ENCODE results near the gene RBPJL.
"Not testable (repeated sequence)": the region's sequence is repeated elsewhere in the genome, so short reads cannot be mapped to it uniquely, and the experiment has no call there.

Gene RBPJL

DNA sequence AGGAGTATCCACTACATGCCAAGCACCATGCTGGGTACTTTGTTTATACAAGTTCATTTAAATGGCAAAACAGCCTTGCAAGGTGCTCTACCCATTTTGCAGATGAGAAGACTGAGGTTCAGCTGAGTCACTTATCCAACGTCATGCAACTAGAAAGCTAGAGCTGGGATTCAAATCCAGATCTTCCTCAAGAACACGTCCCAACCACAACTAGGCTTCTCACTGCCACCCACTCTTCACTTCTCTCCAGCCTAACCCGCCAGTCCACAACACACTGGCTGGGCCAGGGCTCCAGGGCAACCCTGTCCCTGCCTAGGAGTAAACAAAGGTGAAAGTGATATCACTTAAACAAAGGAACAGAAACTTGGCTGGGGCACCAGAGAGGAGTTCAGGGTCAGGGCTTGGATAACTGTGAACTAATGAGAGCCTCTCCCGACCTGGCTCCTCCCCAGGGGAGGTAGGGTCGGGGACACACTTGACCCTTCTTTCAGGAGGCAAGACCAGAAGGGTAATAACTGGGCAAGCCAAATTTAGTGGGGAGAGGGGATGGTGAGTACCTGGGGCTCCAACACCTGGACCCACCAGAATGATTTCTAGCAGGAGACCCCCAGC lies 33.7 kb downstream of the RBPJL start:
- in situ Hi-C loops (cut with MboI; ENCODE audit: low sequenced_read_pairs) = no loop called here

DNA sequence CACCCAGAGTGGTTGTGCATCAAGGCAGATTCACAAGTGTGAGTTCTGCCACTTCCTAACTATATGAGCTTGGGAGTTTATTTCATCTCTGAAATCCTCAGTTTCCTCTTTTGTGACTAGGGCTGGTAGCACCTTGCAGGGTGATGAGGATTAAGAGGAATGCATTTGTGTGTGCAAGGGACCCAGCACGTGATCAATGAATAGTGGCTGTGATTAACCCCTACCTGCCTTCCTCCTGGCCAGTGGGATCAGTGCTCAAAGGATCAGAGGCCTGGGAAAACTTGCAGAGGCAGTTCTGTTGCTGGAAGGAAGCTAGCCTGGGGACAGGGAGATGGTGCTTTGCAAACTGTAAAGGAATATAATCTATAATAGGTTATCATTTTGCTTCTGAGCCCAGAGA lies 34.3 kb downstream of the RBPJL start:
- in situ Hi-C loops (cut with MboI; ENCODE audit: low sequenced_read_pairs) = no loop called here

DNA sequence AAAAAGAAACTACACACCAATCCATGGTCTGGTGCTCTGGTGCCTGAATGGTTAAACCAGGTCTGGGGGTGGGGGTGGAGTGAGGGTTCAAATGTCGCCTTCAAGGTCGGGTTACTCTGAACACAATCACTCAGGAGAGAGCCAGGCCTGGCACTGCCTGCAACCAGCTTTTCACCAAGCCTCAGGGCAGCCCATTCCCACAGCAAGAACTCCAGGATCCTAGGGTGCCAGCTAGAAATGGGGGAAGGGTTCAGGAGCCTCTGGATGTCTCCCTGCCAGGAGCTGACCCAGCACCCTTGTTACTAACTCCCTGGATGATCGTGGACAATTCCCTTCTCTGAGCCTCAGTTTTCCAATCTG lies 34.9 kb downstream of the RBPJL start:
- in situ Hi-C loops (cut with MboI; ENCODE audit: low sequenced_read_pairs) = no loop called here

DNA sequence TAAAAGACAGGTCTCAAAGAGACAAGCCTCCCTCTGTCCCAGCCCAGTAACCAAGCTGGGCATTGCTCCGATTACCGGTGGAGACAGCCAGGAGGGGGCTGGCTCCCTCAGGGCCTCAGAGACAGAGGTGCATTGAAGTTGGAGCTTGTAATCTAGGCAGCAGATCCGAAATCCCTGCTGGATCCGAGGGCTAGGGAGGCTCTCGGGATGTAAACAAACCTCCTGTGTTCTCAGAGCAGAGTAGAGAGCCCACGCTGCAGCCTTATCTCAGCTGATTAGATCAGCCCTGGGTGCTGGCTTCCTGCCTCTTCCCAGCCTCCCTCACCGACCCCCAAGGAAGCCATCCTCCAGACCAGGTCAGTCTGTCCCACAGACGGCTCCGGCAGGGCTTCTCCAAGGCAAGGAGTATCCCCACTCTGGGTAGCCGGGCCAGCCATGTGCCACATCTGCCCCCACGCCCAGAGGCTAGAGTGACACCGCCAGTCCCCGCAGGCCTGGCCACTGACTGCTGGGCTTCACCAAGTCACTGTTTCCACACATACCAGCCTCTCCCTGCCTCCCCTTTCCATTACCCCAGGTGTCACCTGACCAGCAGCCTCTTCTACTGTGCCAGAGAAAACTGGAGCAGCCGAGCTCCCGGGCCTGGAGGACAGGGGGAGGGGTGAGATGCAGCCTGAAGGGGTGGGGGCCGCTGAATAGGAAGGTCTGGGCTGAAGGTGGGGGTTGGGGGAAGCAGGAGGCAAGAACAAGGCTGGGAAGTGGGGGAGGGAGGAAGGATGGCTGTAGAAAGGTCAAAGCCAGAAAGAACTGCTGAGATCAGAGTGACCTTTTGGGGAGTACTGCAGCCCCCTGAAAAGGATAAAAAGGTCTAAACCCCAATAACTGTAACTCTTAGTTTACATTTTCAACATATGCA lies 35.6 kb downstream of the RBPJL start:
- in situ Hi-C loops (cut with MboI; ENCODE audit: low sequenced_read_pairs) = no loop called here

DNA sequence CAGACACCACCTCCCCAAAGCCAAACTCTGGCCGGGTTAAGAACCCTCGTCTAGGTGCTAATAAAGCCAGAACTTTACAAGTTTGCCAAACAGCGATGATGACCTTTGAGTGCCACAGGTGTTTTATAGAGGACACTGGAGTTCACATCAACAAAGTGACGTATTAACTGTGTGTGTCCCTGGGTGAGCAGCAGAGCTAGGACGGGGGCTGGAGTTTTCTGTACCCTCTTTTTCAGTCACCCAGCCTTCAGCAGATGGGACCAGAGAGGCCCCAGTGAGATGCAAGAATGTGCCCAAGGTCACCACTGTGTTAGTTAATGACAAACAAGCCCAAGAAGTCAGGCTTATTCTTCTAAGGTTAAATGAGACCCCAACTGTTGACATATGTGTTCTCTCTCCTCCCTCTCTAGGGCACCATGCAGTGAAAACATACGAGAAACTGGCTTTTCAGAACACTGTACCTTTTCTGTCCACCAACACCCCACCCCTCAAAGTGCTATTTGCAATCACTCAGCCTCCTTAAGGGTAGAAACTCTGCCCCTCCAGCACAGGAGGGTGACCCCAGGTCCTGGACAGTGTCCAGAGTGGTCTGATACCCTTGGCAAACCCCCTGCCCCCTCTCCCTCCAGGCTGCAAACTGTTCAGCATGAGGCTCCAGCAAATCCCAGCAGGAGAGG lies 36.4 kb downstream of the RBPJL start:
- in situ Hi-C loops (cut with MboI; ENCODE audit: low sequenced_read_pairs) = no loop called here

DNA sequence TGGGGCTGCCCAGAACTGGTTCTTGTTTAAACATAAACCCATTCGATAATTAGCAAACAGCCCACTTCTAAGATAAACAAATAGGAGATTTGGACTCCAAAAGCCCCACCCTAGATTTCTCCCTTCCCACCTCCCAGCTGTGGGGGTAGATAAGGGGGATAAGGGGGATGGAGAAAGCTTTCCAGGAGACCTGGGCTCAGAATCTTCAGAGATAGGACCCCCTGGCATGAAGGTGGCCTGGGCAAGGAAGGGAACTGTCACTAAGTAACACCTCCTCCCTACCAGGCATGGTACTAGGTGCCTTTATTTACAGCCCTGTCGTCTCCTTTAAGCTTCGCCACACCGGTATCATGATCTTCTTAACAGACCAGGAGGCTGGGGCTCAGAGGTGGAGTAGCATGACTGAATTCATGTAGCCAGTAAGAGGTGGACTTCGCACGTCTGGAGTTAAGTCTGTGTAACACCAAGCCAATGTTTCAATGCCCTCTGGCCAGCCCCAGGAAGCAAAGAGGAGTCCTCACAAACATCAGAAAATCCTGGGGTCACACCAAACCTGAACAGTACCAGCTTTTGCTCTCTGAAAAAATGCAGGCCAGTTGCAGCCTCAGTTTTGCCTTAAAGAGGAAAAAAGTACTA lies 37.0 kb downstream of the RBPJL start:
- in situ Hi-C loops (cut with MboI; ENCODE audit: low sequenced_read_pairs) = no loop called here

DNA sequence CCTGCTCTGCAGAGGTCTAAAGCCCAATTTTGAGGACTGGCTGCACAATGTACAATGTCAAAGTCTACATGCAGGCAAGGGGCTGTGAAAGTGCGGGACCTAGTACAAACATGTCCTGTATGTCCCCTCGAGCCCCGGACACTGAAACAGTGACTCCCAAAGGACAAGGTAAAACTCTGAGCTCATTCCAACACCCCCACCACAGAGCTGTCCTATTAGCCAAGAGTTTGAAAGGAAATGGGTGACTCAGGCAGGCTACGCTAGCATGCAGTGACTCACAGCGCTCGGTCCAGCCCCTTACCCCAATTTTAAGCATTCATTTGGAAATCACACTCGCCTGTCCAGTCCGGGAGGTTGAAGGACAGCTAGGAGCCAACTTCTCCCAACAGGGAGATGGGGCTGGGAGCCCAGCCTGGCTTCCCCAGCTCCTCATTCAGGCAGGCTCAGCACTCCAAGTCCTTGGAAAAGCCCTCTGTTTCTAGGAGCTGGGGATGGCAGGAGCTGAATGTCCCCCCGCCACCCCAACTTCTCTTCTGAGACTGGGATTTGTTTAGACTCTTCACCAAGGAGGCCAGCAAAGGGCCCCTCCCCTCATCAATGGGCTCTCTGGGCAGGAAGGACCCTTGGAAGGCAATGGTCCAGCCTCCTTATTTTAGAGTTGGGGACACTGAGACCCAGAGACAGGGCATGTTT lies 37.7 kb downstream of the RBPJL start:
- in situ Hi-C loops (cut with MboI; ENCODE audit: low sequenced_read_pairs) = no loop called here

DNA sequence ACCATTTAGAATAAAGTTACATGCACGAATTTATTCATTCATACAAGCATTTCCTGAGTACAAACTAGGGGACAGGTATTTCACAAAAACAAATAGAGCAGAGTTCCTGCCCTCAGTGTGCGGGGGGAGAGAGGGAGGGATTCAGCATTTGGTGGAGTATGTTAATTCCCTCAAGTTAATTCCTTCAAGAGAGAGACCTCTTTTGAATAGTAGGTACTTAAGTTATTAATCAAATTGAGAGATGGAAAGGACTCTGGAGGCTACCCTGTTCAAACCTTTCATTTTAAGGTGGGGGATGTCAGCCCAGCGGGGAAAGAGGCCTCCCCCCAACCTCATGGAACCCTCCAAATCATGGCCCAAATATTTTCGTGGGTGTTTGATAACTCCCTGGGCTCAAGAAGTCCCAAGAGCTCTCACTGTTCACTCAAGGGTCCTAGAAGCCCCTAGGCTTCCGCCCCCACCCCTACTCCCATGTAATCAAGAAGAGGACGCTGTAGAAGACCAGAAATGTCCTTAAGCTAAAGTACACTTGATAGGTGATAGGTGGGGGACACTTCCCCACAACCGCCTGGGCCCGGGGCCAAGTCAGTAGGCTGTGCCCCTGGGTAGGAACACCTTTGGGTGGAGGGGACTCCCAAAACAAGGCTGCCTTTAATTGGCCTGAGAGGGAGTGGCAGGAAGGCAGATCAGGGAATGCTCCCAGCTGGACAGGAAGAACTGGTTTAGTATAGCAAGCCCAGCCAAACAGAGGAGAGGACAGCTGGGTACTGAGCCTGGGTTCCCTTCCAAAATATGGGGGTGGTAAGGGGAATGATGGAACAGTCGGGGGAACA lies 38.7 kb downstream of the RBPJL start:
- in situ Hi-C loops (cut with MboI; ENCODE audit: low sequenced_read_pairs) = no loop called here

DNA sequence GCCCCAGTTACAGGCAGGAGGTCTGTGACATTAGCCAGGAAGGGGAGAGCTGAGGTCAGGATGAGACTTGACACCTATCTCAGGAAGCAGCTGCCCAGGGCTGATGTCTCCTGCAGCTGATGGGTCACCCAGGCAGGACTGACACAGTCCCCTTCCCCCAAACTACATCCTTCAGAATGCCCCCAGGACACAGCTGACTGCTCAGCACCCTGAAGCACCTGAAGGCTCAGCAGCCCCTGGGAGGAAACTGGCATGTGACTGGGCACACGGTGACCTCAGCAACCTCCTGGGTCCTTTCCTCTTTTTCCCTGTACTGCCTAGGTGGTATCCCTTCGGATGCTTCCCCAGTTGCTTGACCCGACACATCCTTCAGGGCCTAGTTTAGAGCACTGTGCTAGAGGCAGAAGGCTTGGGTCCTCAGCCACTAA lies 39.7 kb downstream of the RBPJL start:
- in situ Hi-C loops (cut with MboI; ENCODE audit: low sequenced_read_pairs) = no loop called here

DNA sequence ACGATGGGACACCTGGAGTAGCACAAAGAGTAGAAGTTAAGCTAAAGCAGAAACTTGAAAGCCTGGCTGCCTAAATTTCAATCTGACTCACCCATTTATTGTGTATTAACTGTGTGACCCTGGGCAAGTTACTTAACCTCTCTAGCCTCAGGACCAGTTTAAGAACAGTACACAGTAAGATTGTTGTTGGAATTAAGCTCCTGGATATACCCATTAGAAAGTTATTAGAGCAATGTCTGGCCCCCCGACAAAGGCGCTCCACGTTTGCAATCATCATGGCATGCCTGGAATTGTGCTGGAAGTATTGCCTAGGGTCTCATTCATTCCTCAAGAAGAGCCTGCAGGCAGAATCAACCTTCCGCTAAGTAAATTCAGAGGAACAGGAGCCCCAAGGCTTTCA lies 40.2 kb downstream of the RBPJL start:
- in situ Hi-C loops (cut with MboI; ENCODE audit: low sequenced_read_pairs) = no loop called here

DNA sequence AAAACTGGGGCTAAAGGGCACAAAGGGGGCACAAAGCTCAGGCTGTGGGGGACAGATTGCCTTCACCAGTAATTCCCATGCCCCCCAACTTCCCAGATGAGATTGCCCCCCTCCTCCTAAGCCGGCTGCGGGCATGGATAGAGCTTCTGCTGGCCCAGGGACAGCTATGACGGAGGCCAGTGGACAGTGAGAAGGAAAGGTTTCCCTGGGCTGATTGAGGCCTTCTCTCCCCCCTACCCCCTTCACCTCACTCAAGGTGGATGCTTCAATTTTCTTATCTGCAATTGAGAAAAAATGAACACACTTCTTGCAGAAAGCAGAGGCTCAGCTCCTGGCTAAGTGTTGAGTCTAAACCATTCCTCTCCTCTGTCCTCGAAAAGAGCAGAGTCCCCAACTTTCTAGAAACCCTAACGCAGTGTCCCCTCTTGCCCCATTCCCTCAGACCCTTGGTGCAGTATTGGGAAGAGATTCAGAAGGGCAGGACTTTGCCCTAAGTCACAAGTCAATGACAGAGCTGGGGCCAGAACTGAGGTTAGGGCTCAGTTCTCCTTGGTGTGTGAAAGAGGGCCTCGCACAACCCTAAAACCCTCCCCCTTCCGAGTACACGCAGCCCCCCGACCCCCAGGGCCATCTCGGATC lies 40.8 kb downstream of the RBPJL start:
- in situ Hi-C loops (cut with MboI; ENCODE audit: low sequenced_read_pairs) = no loop called here

DNA sequence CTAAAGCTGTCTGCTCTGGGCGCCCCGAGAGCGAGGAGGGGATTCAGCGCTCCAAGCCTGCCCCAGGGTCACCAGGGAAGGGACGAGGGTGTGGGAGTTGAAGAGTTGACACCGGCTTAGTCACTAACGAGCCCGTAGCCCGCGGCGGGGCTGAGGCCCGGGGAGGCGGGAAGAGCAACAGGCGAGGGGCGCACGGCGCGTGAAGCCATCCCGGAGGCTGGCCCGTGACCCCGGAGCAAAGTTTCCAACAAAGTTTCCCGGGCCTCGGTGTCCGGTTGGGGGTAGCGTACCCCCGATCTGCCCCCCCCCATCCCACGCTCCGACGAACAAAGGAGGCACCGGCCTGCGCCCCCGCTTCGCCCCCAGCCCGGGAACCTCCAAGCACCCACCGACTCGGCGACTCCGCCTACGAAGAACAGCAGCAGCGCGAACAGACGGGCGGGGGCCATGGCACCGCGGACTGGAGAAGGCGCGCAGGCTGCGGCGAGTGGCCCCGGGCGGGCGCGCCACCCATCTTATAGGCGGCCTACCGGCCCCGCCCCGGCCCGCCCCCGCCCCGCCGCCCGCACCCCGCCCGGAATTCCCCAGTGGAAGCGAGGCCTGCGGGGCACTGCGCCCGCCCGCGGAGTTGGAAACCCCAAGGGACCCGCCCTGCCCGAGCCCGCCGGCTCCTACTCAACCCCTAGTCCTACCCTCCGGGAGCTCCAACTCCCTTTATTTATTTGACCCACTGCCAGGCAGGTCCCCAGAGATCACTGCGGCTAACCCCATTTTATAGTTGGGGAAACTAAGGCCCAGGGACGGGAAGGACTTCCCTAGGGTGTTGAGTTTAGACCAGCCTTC lies 41.5 kb downstream of the RBPJL start, which contains the start of gene SDC4:
SDC4 (minus strand) TSS at position 489 of the 843 bp plus-strand sequence; CDS start at position 449, 40 bp downstream.
- in situ Hi-C loops (cut with MboI; ENCODE audit: low sequenced_read_pairs) = no loop called here

DNA sequence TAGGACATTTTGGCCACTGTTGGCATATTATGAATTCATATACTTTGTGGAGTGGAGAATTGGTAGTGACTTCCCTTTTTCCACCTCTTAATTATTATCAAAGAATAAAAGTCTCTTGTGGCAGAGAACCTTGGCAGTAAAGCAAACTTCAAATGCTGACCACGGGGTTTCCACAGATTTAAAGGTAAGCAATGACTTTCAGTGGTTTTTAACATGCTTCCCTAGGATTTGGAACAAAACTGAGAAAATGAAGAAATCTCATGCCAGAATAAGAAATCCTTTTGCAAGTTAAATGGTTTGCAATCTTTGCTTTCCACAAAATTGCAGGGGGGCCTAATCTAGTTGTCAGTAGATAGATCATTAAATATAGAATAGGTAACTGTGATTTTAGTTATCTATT lies 43.6 kb downstream of the RBPJL start:
- in situ Hi-C loops (cut with MboI; ENCODE audit: low sequenced_read_pairs) = no loop called here

DNA sequence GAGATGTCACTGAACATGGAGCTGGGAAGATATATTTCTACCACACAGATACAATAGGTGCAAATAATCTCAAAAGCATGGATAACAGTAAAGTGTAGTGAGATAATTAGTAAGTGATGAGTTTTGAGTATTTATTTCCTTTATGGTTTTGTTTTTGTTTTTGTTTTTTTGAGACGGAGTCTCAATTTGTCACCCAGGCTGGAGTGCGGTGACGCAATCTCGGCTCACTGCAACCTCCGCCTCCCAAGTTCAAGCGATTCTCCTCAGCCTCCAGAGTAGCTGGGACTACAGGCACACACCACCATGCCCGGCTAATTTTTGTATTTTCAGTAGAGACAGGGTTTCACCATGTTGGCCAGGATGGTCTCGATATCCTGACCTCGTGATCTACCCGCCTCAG lies 44.2 kb downstream of the RBPJL start:
- in situ Hi-C loops (cut with MboI; ENCODE audit: low sequenced_read_pairs) = not testable (repeated sequence)

DNA sequence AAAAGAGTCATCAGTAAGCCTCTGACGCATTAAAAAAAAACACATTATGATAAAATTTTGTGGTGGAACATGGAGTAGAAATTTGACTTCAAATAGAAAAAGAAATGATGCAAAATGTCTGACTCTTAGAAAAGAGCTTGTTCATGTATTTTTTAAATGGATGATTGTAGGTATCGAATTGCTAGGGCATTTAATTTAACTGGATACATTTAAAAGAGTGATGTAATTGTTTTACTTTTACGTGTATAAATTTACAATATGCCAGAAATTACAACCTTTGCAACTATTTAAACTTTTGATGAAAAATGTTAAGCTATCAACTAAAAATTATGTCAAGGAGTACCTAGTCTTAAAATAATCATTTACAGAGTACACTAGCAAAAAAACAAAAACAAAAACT lies 46.1 kb downstream of the RBPJL start:
- in situ Hi-C loops (cut with MboI; ENCODE audit: low sequenced_read_pairs) = no loop called here

DNA sequence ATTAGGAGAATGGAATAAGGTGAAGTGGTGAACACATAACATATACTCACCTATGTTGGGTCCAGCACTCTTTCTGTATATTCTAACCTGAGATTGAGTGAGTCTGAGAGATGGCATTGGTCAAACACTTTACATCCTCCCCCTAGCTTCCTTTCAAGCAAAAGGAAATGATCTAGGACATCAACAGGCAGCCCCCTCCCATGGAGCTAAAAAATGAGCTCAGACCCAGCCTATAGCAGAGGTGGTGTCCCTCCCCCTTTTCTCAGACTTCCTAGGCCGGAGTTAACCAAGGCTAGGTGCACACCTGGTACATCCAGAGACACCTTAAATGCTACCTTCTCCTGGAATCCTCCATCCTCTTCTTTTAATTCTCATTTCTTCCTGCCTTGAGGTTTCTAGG lies 47.1 kb downstream of the RBPJL start:
- in situ Hi-C loops (cut with MboI; ENCODE audit: low sequenced_read_pairs) = no loop called here

DNA sequence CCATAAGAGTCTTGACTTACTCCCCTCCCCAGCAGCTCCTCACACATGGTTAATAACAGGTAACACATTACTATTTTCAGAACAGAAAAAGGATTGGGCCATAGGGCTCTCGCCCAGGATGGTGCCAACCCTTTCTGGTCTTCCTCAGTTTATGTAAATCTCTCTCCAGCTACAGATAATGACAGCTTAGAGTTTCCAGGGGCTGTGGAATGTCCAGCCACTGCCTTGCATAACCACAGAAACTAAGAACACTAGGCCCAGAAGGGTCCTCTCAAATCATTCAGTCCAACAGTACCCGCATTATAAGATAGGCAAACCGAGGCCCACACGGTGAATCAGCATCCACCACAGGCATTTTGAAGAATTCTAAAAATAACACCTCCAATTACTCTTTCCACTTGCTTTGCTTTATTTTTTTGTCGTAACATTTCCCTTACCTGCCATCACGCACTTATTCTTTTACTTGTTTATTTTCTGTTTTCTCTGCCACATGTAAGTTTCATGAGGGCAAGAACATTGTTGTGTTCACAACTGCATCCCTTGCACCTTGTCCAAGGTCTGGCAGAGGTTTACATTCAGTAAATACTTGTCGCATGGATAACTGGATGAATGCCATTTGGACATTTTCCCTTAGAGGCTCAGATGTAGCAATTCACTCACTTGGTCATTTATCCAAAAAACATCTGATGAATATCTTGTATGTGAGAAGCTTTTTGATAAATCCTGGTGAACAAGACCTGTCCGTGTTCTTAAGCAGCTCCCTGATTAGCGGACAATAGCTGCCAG lies 48.0 kb downstream of the RBPJL start:
- in situ Hi-C loops (cut with MboI; ENCODE audit: low sequenced_read_pairs) = no loop called here

Measured in HL-60/S4 treated with phorbol 12-myristate 13-acetate at 8.2 ng/mL for 4 days and 3 days (cell line).